ENCODE measurements around the gene KDSR.
A peak's percentile ranks its signal among the peaks of the same experiment; 100 is the strongest.

KDSR gene

DNA sequence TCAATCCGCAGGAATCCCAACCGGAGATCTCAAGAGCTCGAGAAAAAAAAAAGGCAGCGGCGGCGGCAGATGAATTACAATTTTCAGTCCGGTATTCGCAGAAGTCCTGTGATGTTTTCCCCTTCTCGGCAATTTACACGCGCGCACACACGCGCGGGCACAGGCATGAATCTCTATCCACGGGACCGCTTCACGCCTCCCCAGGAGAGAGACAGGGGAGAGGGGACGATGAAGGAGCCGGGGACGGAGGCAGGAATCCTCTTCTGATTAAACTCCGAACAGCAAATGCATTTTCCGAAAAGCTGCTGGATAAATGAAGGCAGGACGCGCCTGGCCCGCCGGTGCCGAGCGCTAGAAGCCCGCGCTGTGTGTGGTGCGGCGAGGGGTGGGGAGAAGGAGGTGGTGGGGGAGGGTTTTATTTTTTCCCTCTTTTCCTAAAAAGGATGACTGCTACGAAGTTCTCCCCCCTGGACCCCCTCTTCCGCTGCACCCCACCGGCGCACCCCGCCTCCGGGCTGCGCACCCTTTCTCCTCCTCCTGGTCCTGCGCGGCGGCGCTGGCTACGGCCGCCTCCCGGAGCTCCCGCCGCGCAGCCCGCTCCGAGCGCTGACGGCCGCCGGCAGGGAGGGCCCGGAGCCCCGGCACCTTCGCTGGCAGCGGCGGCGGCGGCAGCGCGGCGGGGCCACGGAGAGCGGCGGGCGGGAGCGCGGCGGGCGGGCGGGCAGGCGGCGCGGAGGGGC is 47.5 kb downstream of the KDSR start, which contains the start of gene BCL2:
TSS of gene BCL2 (minus strand) at position 387 of the 740 bp plus-strand sequence.
- peak; percentile 50 for DNase-seq

DNA sequence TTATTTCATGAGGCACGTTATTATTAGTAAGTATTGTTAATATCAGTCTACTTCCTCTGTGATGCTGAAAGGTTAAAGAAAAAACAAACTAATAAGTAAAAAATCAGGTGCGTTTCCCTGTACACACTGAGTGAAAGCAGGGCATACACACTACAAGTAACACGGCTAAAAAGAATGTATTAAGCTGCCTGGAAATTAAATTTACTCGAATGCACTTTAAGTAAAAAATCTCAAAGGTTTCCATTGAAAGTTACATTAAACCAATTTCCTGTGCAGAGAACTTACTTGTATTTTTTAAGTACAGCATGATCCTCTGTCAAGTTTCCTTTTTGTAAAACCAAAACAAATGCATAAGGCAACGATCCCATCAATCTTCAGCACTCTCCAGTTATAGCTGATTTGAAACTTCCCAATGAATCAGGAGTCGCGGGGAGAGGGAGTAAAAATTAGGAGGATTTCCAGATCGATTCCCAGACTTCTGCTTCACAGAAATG is 48.1 kb downstream of the KDSR start:
- DNase-seq: no peak

DNA sequence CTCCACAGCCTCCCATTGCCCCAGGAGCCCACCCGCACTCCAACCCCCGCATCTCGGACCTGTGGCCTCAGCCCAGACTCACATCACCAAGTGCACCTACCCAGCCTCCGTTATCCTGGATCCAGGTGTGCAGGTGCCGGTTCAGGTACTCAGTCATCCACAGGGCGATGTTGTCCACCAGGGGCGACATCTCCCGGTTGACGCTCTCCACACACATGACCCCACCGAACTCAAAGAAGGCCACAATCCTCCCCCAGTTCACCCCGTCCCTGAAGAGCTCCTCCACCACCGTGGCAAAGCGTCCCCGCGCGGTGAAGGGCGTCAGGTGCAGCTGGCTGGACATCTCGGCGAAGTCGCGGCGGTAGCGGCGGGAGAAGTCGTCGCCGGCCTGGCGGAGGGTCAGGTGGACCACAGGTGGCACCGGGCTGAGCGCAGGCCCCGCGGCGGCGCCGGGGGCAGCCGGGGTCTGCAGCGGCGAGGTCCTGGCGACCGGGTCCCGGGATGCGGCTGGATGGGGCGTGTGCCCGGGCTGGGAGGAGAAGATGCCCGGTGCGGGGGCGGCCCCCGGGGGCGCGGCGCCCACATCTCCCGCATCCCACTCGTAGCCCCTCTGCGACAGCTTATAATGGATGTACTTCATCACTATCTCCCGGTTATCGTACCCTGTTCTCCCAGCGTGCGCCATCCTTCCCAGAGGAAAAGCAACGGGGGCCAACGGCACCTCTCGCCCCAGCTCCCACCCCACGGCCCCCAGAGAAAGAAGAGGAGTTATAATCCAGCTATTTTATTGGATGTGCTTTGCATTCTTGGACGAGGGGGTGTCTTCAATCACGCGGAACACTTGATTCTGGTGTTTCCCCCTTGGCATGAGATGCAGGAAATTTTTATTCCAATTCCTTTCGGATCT is 48.8 kb downstream of the KDSR start:
- DNase-seq: peak; percentile 33

DNA sequence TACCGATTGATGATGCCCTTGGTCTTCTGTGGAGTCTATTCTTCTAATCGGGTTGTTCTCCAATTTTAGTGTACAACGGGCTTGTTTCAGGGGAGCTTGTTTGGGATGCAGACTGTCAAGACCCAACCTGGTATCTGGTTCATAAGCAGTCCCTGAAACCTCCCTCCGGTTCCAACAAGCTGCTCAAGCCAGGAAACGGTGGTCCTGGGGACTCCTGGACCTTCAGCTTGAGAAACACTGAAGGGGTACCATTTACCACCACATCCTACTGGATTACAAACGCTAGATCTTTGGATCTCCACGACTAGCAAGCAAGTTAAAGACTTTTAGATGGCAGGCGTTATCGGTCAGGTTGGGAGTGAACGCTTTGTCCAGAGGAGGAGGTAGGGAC is 49.5 kb downstream of the KDSR start:
- no peak for DNase-seq

DNA sequence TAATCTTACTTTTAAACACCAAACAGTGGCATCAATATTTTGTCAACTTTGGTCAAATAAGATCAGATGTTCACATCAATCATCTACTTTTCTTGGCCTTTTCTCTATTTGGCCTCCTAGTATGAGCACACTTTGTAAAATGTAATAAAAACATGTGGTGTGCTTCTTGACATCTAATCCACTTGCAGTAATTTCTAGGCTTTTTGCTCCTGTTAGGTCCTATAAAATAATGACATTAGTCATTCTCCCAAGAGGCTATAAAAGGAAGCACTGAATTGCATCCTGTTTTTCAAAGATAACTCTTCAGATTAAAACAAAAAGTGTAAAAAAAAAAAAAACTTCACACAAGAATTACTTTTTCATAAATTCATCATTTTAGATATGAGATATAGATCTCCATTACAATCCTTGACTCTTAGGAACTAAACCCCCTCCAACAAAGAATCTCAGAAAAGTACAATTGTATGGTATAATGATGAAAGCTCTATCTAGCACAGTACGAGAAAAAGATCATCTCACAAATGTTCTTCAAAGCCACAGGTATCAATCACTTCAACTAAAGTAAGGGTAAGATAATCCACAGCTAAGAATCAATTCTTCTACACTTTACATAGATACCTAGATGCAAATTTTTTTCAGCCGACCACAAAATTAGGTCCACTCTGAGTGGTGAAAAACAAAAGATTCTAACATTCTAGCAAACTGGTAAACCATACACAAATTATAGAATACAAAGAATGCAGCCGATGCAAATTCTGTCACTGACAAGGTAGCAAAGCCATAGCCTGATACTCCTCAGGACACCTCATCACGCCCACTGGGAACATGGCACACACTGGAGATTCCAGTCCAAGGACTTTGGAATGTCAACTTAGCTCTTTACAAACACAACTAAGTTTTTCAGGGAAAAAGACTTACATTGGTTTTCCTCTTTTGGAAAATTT is 50.1 kb downstream of the KDSR start:
- DNase-seq: no peak

DNA sequence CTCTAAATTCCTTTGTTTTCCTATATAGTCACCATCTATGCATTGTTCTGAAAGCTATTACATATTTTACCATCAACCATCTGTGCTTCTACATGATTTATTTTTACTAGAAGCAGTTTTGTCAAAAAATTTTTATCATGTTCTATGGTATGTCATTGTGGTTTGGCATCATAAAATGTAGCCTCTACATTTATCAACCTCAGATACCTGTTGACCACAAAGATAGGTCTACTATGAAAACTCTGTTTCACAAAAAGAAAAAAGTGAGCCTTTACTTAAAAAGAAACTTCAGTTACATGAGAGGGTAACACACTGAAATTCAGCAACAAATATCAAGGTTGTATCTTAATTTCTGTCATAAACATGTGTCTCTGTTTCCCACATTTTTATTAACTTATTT is 51.1 kb downstream of the KDSR start:
- no peak for DNase-seq

DNA sequence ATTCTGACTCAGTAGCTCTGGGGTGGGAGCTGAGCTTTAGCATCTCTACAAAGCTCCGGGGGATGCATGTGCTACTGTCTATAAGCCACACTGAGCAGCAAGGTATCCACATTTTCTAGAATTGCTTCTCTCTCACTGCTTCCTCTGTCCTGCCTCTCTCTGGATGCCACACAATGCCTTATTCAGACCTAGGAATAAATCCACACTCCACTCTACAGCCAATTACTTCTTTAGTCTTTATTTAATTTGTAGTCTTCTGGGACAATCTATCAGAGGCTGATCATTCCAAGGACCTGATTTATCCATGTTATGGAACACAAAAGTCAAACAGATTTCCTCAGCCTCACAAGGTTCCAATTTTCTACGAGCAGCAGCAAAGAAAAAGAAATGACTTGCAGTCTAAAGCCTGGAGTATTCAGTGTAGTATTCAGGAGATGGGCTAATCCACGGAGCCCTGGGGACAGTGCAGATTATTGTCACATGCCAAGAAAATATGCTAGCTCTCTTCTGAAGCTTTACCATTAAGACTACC is 51.8 kb downstream of the KDSR start:
- DNase-seq: peak; percentile 2

DNA sequence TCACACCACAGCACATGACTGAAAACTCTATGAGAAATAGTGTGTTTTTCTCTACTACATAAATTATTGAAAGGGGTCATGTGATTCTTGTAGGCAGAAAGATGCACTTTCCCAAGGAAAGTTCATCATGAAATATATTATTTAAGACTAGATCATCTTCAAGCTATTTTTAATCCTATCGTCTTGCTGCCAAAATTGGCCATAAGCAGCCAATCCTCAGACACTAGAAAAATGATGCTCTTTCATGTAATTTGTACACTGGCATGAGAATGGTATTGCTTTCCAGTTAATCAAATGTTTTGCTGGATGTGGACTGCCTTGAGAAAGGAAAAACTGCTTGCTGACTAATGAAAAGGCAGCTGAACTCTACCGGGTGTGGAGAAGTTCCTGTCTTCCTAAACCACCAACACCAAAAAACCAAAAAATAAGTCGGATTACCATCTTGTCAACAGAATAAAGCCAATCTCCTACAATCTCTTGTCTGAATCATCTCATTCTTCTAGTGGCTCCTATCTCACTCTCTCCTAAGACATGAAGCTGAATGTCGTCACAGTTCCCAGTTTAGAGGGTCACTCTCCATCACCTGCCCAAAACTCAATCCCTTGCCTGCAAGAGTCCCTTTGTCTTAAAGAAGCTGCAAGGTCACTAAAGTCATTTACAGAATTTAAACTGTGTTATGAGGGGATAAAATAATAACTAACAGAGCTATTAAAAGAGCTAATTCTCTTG is 52.8 kb downstream of the KDSR start:
- DNase-seq: no peak

DNA sequence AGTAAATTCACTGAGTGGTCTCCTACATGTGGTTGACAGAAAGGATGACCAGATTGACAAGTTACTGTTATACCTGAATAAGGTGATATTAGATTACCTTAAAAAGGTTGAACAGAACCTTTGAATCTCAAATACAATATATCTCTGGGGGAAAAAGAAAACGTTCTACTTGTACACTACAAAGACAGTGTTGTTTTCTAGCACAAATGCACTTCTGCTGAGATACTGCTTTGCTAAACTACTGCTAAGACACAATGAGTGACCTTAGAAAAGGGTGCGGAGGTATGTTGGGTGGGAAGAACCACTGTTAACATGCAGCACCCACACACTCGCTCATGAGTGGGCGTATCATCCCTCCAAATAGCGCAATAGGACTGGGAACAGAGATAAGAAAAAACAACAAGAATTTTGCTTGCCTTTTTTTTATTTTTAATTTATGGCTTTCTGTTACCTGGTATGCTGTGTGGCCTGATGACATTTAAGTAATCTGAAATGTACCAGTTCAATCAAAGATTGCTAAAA is 53.5 kb downstream of the KDSR start:
- no peak for DNase-seq

DNA sequence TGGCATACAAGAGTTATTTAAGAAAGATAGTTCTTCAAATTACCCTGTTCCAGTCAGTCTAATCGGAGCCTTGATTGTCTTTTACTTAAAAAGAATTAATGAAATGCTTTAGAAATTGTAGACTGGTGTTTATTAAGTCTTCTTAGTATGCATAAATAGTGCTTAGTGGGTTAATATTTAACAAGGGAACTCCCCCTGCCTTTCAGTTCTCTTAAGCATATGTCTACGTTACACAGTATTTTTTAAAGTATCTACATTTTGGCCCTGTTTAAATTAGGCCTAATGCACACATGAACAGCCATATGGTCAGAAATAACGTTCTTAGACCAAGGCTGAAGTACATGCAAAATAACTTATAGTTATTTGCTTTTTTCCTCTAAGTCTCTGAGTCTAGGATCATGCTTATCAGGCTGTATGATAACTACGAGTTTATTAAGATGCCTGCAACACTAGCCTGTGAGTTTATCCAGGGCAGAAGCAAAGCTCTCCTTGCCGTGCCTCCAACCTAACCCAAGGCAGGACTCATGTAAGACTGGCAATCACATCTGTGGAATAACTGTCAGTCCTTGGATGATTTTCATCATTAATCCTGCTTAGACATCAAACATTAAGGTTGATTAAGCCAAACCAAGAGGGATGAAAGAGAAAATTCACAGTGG is 54.1 kb downstream of the KDSR start:
- no peak for DNase-seq

DNA sequence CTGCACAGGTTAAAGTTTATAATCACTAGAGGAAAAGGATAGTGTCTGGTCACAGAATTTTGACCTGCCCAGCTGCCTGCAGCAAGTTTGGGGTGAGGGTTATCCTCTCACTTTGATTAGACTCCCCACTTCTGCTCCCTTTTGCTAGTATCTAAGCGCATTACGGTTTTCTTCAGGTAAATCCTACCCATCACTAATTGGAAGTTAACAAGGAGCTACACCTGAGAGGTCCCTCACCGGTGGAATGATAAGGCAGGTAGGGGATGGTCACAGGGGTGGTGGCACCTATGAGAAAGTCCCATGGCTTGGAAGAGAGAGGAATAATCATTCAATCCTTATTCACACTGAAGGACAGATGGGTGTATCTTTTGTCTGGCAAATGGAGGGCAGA is 55.0 kb downstream of the KDSR start:
- DNase-seq: no peak

DNA sequence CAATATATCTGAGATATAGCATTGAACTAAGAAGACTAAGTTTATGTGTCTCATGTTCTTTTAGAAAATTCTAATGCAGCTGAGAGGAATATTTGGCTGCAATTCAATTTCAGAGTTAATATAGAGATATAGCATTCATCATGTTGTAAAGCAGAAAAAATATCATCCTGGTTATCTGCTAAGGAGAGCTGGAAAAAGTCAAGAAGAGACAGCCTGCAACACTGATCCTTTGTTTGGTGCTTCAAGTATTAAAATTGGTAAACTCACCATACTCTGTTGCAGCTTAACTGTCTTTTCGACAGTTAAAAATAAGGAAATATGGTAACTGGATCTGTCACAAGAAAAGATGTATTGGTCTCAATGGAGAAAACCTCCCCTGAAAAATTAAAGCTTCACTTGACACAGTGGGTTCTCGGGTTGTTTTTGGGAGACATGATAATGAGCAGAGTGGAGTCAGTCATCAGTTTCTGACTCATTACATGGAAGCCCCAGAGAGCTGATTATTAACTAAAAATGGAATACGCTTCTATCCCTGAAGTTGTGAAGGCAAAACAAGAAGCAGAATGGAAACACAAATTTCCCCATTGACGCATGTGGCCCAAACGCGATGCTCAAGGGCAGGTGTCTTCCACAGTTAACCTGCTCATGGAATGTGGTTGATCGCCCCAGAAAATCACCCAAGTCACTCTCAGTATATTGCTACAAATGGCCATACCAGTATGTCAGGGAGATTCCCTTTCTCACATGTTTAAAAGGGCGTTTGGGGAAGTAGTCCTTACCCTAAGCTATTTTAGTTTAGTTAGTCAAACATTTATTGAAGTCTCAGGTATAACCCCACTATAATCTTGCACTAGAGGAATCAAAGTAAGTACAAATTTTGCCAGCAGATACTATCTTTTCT is 55.6 kb downstream of the KDSR start:
- no peak for DNase-seq

DNA sequence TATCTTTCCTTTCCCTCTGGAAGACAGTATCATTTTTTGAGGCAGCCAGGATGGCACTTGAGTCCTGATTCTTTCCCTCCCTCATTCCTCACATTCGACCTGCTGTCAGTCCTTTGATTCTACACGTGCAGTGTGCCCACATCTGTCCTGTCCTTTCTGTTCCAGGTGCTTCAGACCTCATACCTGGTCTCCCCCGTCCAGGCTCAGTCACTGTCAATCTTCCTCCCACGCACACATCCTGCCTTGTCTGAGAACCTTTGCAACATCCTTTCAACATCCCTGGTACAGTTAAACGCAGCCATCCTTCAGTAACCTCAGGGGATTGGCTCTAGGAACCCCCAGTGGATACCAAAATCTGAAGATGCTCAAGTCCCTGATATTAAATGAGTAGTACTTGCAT is 57.6 kb downstream of the KDSR start:
- DNase-seq: no peak

DNA sequence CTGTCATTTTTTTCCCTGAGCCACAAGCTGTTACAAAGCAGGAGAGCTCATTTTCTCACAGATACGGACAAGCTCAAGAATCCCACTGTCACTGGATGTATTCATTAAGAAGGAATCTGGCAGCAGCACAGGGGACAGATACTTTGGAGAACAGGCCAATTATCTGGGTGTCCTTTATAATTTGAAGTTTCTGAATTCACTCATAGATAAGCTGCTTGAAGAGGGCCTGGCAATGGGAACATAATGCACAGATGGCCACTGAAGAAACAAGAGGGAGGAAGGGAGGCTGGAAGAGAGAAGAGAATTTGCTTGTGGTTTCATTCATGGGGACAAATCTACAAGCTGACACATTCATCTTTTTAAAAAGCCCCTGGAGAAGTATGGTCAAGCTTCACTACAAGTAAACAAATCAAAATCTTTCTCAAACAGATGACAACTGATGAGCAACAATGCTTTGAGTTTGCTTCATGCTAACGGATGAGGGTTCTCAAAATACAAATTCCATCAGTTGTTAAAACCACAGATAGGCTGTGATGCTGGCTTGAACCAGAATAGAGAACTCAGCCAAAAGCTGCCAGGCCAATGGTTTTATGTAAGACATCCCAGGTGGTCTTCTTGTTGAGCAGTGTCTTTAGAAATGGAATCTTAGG is 59.3 kb downstream of the KDSR start:
- no peak for DNase-seq

DNA sequence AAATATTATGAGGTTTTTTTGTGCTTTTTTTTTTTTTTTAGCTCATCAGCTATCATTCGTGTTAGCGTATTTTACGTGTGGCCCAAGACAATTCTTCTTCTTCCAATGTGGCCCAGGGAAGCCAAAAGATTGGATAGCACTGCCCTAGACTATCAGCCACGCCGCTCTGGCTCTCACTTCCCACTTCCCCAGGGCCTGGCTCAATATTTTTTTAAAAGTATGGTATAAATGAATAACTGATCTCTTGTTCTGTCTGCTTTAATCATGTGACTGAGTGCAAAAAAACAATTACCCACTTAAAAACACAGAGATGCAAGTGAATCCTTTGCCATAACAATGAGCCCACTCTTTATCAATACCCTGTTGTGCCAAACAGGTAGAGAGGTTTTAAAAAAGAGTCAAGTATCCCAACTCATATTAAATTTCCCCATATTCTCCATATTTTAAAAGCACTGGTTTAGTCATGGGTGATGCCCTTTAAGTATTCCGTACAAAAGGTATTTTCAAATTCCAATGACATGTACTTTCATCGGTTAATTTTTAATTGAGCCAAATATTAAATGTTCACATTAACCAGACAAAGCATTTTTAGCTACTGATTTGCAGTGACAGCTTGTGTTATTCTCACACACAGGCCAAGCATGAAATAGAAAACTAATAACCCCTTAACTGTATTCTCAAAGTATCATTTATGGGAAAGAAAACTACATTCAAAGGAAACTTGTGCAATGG is 60.0 kb downstream of the KDSR start:
- DNase-seq: no peak

DNA sequence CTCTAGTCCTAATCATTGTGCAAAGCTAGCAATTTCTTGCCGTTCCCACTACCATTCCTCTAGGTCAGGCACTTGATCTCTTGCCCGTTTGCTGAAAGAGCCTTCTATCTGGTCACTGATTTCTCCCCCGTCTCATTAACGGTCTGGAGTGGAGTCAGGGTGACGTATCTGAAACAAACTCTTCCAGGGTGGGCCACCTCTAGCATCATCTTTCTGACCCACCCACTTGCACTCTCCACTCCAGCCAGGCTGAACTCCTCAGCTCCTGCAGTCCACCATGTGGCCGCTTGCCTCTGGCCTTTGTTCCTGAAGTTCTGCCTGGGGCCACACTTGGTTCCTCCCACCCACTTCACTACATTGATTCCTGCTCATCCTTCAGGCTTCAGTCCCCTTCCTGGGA is 60.8 kb downstream of the KDSR start:
- no peak for DNase-seq

DNA sequence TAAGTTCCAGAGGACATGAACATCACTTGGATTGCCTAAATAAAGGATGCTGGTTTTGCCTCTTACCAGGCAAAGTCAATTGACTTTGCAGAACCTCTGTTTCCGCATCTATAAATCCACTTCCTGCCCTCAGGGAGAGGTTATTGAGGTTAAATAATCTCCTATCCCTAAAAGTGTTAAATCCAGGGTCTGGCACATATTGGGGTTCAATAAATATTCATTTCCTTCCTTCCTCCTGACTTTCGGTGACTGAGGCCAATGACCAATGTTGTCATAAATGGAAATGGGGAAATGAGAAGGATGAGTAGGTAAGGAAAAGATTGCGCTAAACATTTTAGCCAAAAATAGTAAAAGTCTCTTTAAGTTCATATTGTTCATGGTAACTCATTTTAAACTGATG is 63.5 kb downstream of the KDSR start:
- no peak for DNase-seq

DNA sequence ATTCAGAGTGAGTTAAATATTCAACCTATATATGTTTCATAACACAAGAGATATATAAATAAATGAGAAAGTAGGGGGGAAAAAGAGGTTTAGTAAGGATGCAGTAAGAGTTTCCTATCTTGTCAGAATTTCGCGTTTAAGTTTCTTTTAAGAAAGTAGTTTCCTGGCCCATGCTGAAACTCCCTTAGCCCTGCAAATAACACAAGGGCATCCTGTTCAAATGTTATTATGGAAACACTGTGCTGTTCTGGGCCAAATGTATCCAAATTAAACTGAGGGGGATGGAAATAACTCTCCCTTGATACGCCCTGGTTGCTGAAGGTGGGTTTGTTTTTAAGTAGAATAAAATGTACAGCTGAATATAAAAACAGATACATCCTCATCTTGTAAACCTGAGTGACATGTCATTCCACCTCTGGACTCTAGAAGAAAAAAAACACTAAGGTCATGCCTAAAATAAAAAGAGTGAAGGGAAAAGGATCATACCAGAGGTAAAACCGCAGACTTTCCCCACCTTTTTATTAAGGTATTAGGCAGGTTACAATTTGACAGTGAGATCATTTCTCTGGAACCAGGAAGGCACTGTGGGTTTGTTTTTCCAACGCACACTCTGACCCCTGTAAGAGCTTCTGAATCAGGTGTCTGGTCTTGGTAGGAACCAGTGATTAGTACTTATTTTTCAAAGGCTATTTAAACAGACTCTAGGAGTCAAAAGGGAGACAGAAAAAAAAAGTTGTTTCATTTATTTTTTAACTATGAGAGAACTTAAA is 64.2 kb downstream of the KDSR start:
- DNase-seq: no peak
